Stomach (tissue), 4 donors: Measurements from ENCODE around the gene ARL6IP4.

ENCODE experiments used
- POLR2AphosphoS5 ChIP-seq, 3 donors: sonication (generic); formaldehyde crosslinking; IDR thresholded peaks; one replicate each; pipeline ENCODE4 v1.6.1; 2016; ENCODE audit warnings: antibody characterized with exemption in 3 of 3
- TF ChIP-seq, protein P1 (sequence below), 7 experiments: fragments of 450-650 bp in 4 of 7; fragments of 200-600 bp in 3 of 7; sonication (generic) in 3 of 7; IDR thresholded peaks; one replicate each; pipeline ENCODE4 v1.5.1; 2016 to 2019; ENCODE audit warnings: antibody characterized with exemption in 7 of 7, control low read depth in 2 of 7, mild to moderate bottlenecking in 1 of 7

DNA sequence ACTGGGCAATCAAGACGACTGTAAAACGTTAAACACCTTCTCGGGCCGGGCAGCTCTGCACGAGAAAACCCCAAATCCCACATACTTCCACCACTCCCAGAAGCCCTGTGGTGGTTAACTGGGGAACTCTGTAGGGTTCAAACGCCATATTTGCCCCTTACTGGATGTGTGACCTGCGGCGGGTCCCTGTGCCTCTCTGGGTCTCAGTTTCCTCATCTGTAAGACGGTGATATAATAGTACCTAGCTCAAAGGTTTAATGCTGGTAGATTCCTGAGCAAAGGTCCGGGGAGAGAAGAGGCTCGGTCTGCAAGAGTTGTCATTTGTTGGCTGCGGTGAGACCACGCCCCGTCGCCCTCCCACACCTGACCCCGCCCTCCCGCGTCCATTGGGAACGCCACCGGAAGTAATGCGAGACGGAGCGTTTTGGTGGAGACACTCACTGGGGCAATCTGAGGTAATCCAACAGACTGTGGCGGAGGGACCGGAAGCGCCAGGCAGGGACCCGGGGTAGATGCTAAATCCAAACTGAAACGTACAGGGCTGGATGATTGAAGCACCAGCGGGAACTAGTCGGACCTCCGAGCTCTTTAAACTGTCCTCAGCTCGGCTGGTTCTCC lies 6.1 kb upstream of the ARL6IP4 start:
- TF ChIP-seq, protein P1, sequence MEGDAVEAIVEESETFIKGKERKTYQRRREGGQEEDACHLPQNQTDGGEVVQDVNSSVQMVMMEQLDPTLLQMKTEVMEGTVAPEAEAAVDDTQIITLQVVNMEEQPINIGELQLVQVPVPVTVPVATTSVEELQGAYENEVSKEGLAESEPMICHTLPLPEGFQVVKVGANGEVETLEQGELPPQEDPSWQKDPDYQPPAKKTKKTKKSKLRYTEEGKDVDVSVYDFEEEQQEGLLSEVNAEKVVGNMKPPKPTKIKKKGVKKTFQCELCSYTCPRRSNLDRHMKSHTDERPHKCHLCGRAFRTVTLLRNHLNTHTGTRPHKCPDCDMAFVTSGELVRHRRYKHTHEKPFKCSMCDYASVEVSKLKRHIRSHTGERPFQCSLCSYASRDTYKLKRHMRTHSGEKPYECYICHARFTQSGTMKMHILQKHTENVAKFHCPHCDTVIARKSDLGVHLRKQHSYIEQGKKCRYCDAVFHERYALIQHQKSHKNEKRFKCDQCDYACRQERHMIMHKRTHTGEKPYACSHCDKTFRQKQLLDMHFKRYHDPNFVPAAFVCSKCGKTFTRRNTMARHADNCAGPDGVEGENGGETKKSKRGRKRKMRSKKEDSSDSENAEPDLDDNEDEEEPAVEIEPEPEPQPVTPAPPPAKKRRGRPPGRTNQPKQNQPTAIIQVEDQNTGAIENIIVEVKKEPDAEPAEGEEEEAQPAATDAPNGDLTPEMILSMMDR (IDR thresholded peaks at IDR 0.05), result no peak
- TF ChIP-seq POLR2AphosphoS5 (IDR thresholded peaks at IDR 0.05), result peak; percentile 57 to 94 (median 77)
